H1 (cell line): ENCODE measurements around the gene LHX5. TPM values are rescaled to one million over a fixed set of nuclear protein-coding genes. Genes with fewer than 3 reads are reported as not detected.

Source experiments
- CTCF ChIA-PET: fragments of 300-600 bp; sonication (Branson Sonifier 250); formaldehyde crosslinking; loops from one replicate; lab custom pipeline; 2021; ENCODE audit not compliant: partially characterized antibody; lab: Charles Lee
- POLR2A ChIA-PET: fragments of 300-600 bp; sonication (Branson Sonifier 250); formaldehyde crosslinking; loops from one replicate; lab custom pipeline; 2021; ENCODE audit warnings: inconsistent platforms; ENCODE audit not compliant: partially characterized antibody; lab: Charles Lee
- DNase-seq, 2 experiments: peaks; one replicate each; pipeline versions ENCODE4 v3.0.0 to v3.0.0-alpha.2; 2010 to 2022; ENCODE audit warnings: low spot score in 2 of 2, low read depth in 1 of 2, mixed read lengths in 1 of 2
- FAIRE-seq: peaks from 2 replicates; lab custom pipeline; 2011; peaks lifted over from hg19 to GRCh38; lab: Jason Lieb, UNC
- H2AFZ ChIP-seq: 2 replicates; pipeline ENCODE4 v1.8.1; 2012; ENCODE audit warnings: low read length, inconsistent platforms
- H2AK5ac ChIP-seq: 2 replicates; pipeline ENCODE4 v1.6.1; 2013; ENCODE audit warnings: low read depth, low read length
- H2BK120ac ChIP-seq: replicated peaks from 2 replicates; pipeline ENCODE3; 2013; ENCODE audit warnings: low read depth, low read length, inconsistent platforms
- H2BK12ac ChIP-seq: 2 replicates; pipeline ENCODE4 v1.6.1; 2013; ENCODE audit warnings: low read depth, low read length
- H2BK15ac ChIP-seq: 2 replicates; pipeline ENCODE4 v1.6.1; 2013; ENCODE audit warnings: low read length
- H2BK20ac ChIP-seq: 2 replicates; pipeline ENCODE4 v1.6.1; 2013; ENCODE audit warnings: low read length
- H2BK5ac ChIP-seq: 2 replicates; pipeline ENCODE4 v1.6.1; 2013; ENCODE audit warnings: low read depth, low read length
- H3K14ac ChIP-seq: 2 replicates; pipeline ENCODE4 v1.6.1; 2013; ENCODE audit warnings: inconsistent platforms; ENCODE audit not compliant: insufficient read length
- H3K18ac ChIP-seq: 2 replicates; pipeline ENCODE4 v1.6.1; 2013; ENCODE audit warnings: low read length; ENCODE audit errors: extremely low read depth
- H3K23ac ChIP-seq: 2 replicates; pipeline ENCODE4 v1.6.1; 2013; ENCODE audit warnings: inconsistent platforms; ENCODE audit not compliant: insufficient read length
- H3K23me2 ChIP-seq: 2 replicates; pipeline ENCODE4 v1.6.1; 2013; ENCODE audit warnings: low read depth, low read length
- H3K27ac ChIP-seq: 2 replicates; pipeline ENCODE4 v1.6.1; 2011; ENCODE audit warnings: low read depth, low read length, inconsistent platforms
- H3K27me3 ChIP-seq, 4 experiments: replicated peaks in 1 of 4; 1 replicate in 1 of 4; 2 replicates in 3 of 4; pipeline versions ENCODE4 v1.6.1 to v1.8.1; 2011 to 2013; ENCODE audit warnings: low read length in 3 of 4, mild to moderate bottlenecking in 3 of 4, inconsistent platforms in 2 of 4, mixed read lengths in 2 of 4, moderate library complexity in 1 of 4; ENCODE audit not compliant: control insufficient read depth in 3 of 4, insufficient read depth in 3 of 4; ENCODE audit errors: extremely low read depth in 1 of 4
- H3K36me3 ChIP-seq, 4 experiments: 2 replicates each; pipeline versions ENCODE4 v1.6.1 to v1.8.1; 2011 to 2013; ENCODE audit warnings: mild to moderate bottlenecking in 4 of 4, low read length in 3 of 4, moderate library complexity in 2 of 4, control low read depth in 1 of 4, inconsistent platforms in 1 of 4; ENCODE audit not compliant: insufficient read depth in 4 of 4, control insufficient read depth in 2 of 4
- H3K4ac ChIP-seq: replicated peaks from 2 replicates; pipeline ENCODE3; 2013; ENCODE audit warnings: low read length, low read depth, mixed read lengths, inconsistent platforms; ENCODE audit not compliant: insufficient read length
- H3K4me1 ChIP-seq, 4 experiments: replicated peaks in 1 of 4; 1 replicate in 1 of 4; 2 replicates in 3 of 4; pipeline versions ENCODE4 v1.6.1 to v1.8.1; 2011 to 2013; ENCODE audit warnings: low read length in 3 of 4, inconsistent platforms in 2 of 4, mixed read lengths in 1 of 4; ENCODE audit not compliant: insufficient read depth in 4 of 4, control insufficient read depth in 3 of 4
- H3K4me2 ChIP-seq, 2 experiments: 2 replicates each; pipeline versions ENCODE4 v1.6.1 to v1.8.1; 2011 to 2013; ENCODE audit warnings: low read depth in 2 of 2, low read length in 2 of 2, control low read depth in 1 of 2, inconsistent platforms in 1 of 2, mild to moderate bottlenecking in 1 of 2; ENCODE audit not compliant: insufficient read depth in 1 of 2
- H3K4me3 ChIP-seq, 4 experiments: fragments of 200-600, 300-600 bp in 1 of 4; sonication (generic), shearing (Covaris generic), sonication (Bioruptor Twin) in 1 of 4; 2 replicates each; pipeline versions ENCODE4 v1.5.1 to v1.8.1; 2011 to 2016; ENCODE audit warnings: low read length in 4 of 4, low read depth in 3 of 4, control low read depth in 2 of 4, inconsistent platforms in 2 of 4, mild to moderate bottlenecking in 2 of 4, mixed read lengths in 1 of 4, moderate library complexity in 1 of 4; ENCODE audit not compliant: insufficient read depth in 2 of 4; ENCODE audit errors: extremely low read depth in 1 of 4
- H3K56ac ChIP-seq: replicated peaks from 2 replicates; pipeline ENCODE3; 2013; ENCODE audit warnings: low read depth, mild to moderate bottlenecking, mixed read lengths, low read length, inconsistent platforms; ENCODE audit not compliant: insufficient read length
- H3K79me1 ChIP-seq: 2 replicates; pipeline ENCODE4 v1.6.1; 2013; ENCODE audit warnings: low read depth, low read length, control low read depth
- H3K79me2 ChIP-seq, 2 experiments: 2 replicates each; pipeline versions ENCODE4 v1.6.1 to v1.8.1; 2012 to 2013; ENCODE audit warnings: low read length in 2 of 2, mild to moderate bottlenecking in 2 of 2, inconsistent platforms in 1 of 2; ENCODE audit not compliant: insufficient read depth in 2 of 2, control insufficient read depth in 1 of 2
- H3K9ac ChIP-seq, 4 experiments: replicated peaks in 1 of 4; 1 replicate in 1 of 4; 2 replicates in 3 of 4; pipeline versions ENCODE4 v1.6.1 to v1.8.1; 2011 to 2013; ENCODE audit warnings: low read depth in 3 of 4, low read length in 3 of 4, control low read depth in 2 of 4, mild to moderate bottlenecking in 2 of 4, moderate library complexity in 2 of 4, inconsistent platforms in 1 of 4; ENCODE audit errors: extremely low read depth in 1 of 4
- H3K9me3 ChIP-seq, 2 experiments: 2 replicates each; pipeline versions ENCODE4 v1.6.1 to v1.8.1; 2012 to 2013; ENCODE audit warnings: mild to moderate bottlenecking in 2 of 2, moderate library complexity in 2 of 2, control low read depth in 1 of 2, inconsistent platforms in 1 of 2, low read depth in 1 of 2, low read length in 1 of 2, mixed read lengths in 1 of 2; ENCODE audit not compliant: insufficient read depth in 2 of 2
- H4K20me1 ChIP-seq, 2 experiments: replicated peaks in 1 of 2; 2 replicates each; pipeline versions ENCODE3 to v1.8.1; 2011 to 2013; ENCODE audit warnings: inconsistent platforms in 2 of 2, low read length in 2 of 2, mild to moderate bottlenecking in 1 of 2; ENCODE audit not compliant: insufficient read depth in 2 of 2, control insufficient read depth in 1 of 2
- H4K5ac ChIP-seq: 2 replicates; pipeline ENCODE4 v1.6.1; 2013; ENCODE audit warnings: low read length, low read depth, mixed read lengths, inconsistent platforms; ENCODE audit not compliant: insufficient read length
- H4K8ac ChIP-seq: 2 replicates; pipeline ENCODE4 v1.8.0; 2013; ENCODE audit warnings: mild to moderate bottlenecking, moderate library complexity, low read length, inconsistent platforms; ENCODE audit not compliant: insufficient read depth; ENCODE audit errors: extremely low read depth
- H4K91ac ChIP-seq: replicated peaks from 2 replicates; pipeline ENCODE3; 2013; ENCODE audit warnings: low read length, mixed read lengths, inconsistent platforms; ENCODE audit not compliant: insufficient read length
- BACH1 ChIP-seq: IDR thresholded peaks from 2 replicates; pipeline ENCODE4 v1.6.1; 2012; ENCODE audit warnings: low read length, improper control_type of control experiment
- BCL11A ChIP-seq, 2 experiments: IDR thresholded peaks; one replicate each; pipeline ENCODE4 v1.6.1; 2011; ENCODE audit warnings: low read depth in 2 of 2, low read length in 2 of 2, mild to moderate bottlenecking in 2 of 2
- CHD1 ChIP-seq: IDR thresholded peaks from 2 replicates; pipeline ENCODE4 v1.6.1; 2012; ENCODE audit warnings: low read depth, low read length, improper control_type of control experiment
- EGR1 ChIP-seq: IDR thresholded peaks from 2 replicates; pipeline ENCODE4 v1.6.1; 2011; ENCODE audit warnings: low read depth, low read length, borderline replicate concordance
- EP300 ChIP-seq, 2 experiments: IDR thresholded peaks; 1 replicate in 1 of 2; 2 replicates in 1 of 2; pipeline ENCODE4 v1.6.1; 2011 to 2012; ENCODE audit warnings: low read depth in 2 of 2, low read length in 2 of 2, mild to moderate bottlenecking in 2 of 2, borderline replicate concordance in 1 of 2, inconsistent platforms in 1 of 2, moderate library complexity in 1 of 2
- EZH2 ChIP-seq: fragments of 200-600 bp; sonication (generic); IDR thresholded peaks from 2 replicates; pipeline ENCODE4 v1.7.1; 2012; ENCODE audit warnings: low read depth, mild to moderate bottlenecking, moderate library complexity, low read length, inconsistent platforms; ENCODE audit not compliant: severe bottlenecking
- GTF2F1 ChIP-seq: IDR thresholded peaks from 2 replicates; pipeline ENCODE4 v1.6.1; 2012; ENCODE audit warnings: low read depth, low read length, improper control_type of control experiment, borderline replicate concordance
- HDAC6 ChIP-seq: IDR thresholded peaks from one replicate; pipeline ENCODE4 v1.7.1; 2012; ENCODE audit warnings: low read depth, mild to moderate bottlenecking, inconsistent platforms, low read length, moderate library complexity
- POLR2A ChIP-seq, 2 experiments: IDR thresholded peaks; 1 replicate in 1 of 2; 2 replicates in 1 of 2; pipeline ENCODE4 v1.6.1; 2011; ENCODE audit warnings: low read depth in 2 of 2, low read length in 2 of 2, mild to moderate bottlenecking in 2 of 2; ENCODE audit errors: control extremely low read depth in 1 of 2
- SIX5 ChIP-seq: IDR thresholded peaks from 2 replicates; pipeline ENCODE4 v1.6.1; 2011; ENCODE audit warnings: mild to moderate bottlenecking, low read depth, low read length
- WGBS, 2 experiments: shearing (Covaris generic) in 1 of 2; methylation state at CpG; one replicate each; pipeline versions ENCODE4 v1.1.6 to v1.1.7; 2013 to 2015; ENCODE audit warnings: low lambda C conversion rate in 2 of 2, mixed read lengths in 2 of 2, inconsistent platforms in 1 of 2, low coverage in 1 of 2, missing lambda C conversion rate in 1 of 2; ENCODE audit not compliant: insufficient replicate concordance in 2 of 2, insufficient coverage in 1 of 2, insufficient read length in 1 of 2; ENCODE audit errors: extremely low coverage in 1 of 2, missing lambda C conversion rate in 1 of 2; 5-methylcytosine and 5-hydroxymethylcytosine counted together
- polyA plus RNA-seq, 7 experiments: library from polyadenylated mRNA; depleted of rRNA in 3 of 7; stranded (reverse) in 5 of 7; unstranded in 2 of 7; fragments of >200 nt in 5 of 7; fragments of 200-250 nt in 2 of 7; gene quantifications; 1 replicate in 5 of 7; 2 replicates in 1 of 7; 4 replicates in 1 of 7; pipeline versions ENCODE4 v1.2.1 to v1.2.3, GENCODE V29; 2011 to 2013; ENCODE audit warnings: missing spikeins in 2 of 7, mixed read lengths in 2 of 7
- total RNA-seq: library from RNA; stranded (reverse); fragmentation: NEBNext Ultra II Directional; extraction: Animal tissue kit (Norgen Biotek cat#: 25700); gene quantifications from 2 replicates; pipeline ENCODE4 v1.2.1, GENCODE V29; 2021
- TF ChIP-seq, protein P1 (sequence below): IDR thresholded peaks from 2 replicates; pipeline ENCODE4 v1.6.1; 2012; ENCODE audit warnings: low read length, inconsistent platforms

The LHX5 gene
- total and polyA plus RNA-seq, 2 of the 8 experiments (the other 6 are each of a cell fraction or from before 2014, with no cell fraction given), result 0.47 to 1.1 TPM

- H2BK120ac ChIP-seq, result no peak overlapping the region
- no peaks in the 10 kb centered on the region for H3K27me3 ChIP-seq
- POLR2A ChIA-PET, result interaction anchor here (0.7 kb wide), 1 partner anchor 9 kb away, joined by 3 read pairs; no protein-coding TSS in a partner anchor
- H3K4me2 ChIP-seq, result no peak overlapping the region
- H2BK12ac ChIP-seq, result peak overlapping the region; percentile 68; the same call in 1 of the 2 replicates
- no peaks in the 10 kb centered on the region for H3K79me1 ChIP-seq
- no peak overlapping the region for H3K14ac ChIP-seq
- no peak overlapping the region for H2AFZ ChIP-seq
- H3K18ac ChIP-seq, result no peak overlapping the region
- H4K20me1 ChIP-seq, result no peaks in the 10 kb centered on the region
- WGBS, 2 experiments, result 85% methylated on average over 5 of the region's 6 CpGs; no CpG with 5 or more reads in 1 of the 2 experiments
- H2BK20ac ChIP-seq, result no peak overlapping the region
- H3K4ac ChIP-seq, result no peak overlapping the region
- H2BK5ac ChIP-seq, result no peak overlapping the region
- no peak overlapping the region for H3K4me3 ChIP-seq
- no peak overlapping the region for H2BK15ac ChIP-seq
- no peak overlapping the region for H3K27ac ChIP-seq
- H3K9me3 ChIP-seq, result no peaks in the 10 kb centered on the region
- no peaks in the 10 kb centered on the region for H3K36me3 ChIP-seq
- H2AK5ac ChIP-seq, result no peak overlapping the region
- no peak for DNase-seq
- no peak overlapping the region for H3K9ac ChIP-seq
- no peak overlapping the region for H3K23ac ChIP-seq
- no peak overlapping the region for H4K91ac ChIP-seq
- H3K23me2 ChIP-seq, result no peaks in the 10 kb centered on the region
- FAIRE-seq, result no peak
- H3K79me2 ChIP-seq, result no peaks in the 10 kb centered on the region
- H4K5ac ChIP-seq, result no peak overlapping the region
- CTCF ChIA-PET, result interaction anchor here (8.8 kb wide), 1 partner anchor 8 kb away, joined by 53 read pairs; no protein-coding TSS in a partner anchor
- H3K56ac ChIP-seq, result no peak overlapping the region
- no peaks in the 10 kb centered on the region for H3K4me1 ChIP-seq
- 0 out of 2 replicates have a peak overlapping the region, but pooled peaks have one; percentile 43 for H4K8ac ChIP-seq
- TF ChIP-seq HDAC6 (no peak), BCL11A (IDR thresholded peaks at IDR 0.05; ENCODE audit: low read depth in 2 of 2, low read length in 2 of 2) (no peak), EGR1 (no peak), POLR2A (IDR thresholded peaks at IDR 0.05; ENCODE audit: control extremely low read depth in 1 of 2, low read depth in 2 of 2, low read length in 2 of 2) (no peak), BACH1 (no peak), GTF2F1 (no peak), EZH2 (no peak), EP300 (IDR thresholded peaks at IDR 0.05; ENCODE audit: borderline replicate concordance in 1 of 2, low read depth in 2 of 2, low read length in 2 of 2) (no peak), CHD1 (no peak), SIX5 (no peak)
- TF ChIP-seq, protein P1, sequence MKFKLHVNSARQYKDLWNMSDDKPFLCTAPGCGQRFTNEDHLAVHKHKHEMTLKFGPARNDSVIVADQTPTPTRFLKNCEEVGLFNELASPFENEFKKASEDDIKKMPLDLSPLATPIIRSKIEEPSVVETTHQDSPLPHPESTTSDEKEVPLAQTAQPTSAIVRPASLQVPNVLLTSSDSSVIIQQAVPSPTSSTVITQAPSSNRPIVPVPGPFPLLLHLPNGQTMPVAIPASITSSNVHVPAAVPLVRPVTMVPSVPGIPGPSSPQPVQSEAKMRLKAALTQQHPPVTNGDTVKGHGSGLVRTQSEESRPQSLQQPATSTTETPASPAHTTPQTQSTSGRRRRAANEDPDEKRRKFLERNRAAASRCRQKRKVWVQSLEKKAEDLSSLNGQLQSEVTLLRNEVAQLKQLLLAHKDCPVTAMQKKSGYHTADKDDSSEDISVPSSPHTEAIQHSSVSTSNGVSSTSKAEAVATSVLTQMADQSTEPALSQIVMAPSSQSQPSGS, result no peak
Measured at GRCh38 chr12:113416091-113416754, 55.4 kb downstream of the LHX5 start.
